Fibroblast of skin of abdomen (primary cell): ENCODE measurements around the gene CCDC80.
"Not testable (repeated sequence)": the region's sequence is repeated elsewhere in the genome, so short reads cannot be mapped to it uniquely, and the experiment has no call there.

ENCODE experiments used
- DNase-seq: peaks from one replicate; pipeline ENCODE4 v3.0.0-alpha.2; 2013

CCDC80 gene

DNA sequence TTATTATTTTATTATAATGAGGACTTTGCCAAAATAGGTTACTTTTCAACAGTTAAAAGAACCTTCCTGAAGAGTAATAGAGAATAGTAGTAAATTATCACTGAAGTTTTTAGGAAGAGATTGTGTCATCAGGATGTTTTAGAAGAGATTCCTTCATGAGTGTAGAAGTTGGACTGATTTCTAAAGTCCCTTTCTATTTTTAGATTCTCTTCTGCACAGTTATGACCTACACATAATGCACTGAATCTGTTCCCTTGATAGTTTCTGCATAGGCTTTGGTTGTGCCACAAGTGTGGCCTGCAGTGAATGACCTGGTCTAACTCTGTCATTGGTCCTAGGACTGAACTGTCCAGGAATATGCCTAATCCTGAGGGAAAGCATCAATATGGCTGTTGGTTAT is 55.2 kb downstream of the CCDC80 start:
- no peak for DNase-seq

DNA sequence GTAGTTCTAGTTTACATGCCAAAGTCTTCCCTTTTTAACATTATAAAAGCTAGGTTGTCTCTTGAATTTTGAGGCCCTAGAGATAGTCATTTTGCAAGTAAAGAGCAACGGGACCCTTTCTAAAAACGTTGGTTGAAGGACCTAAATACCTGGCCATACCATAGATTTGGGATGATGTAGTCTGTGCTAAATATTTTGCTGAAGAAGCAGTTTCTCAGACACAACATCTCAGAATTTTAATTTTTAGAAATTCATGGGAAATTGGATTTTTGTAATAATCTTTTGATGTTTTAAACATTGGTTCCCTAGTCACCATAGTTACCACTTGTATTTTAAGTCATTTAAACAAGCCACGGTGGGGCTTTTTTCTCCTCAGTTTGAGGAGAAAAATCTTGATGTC is 57.8 kb downstream of the CCDC80 start:
- no peak for DNase-seq

DNA sequence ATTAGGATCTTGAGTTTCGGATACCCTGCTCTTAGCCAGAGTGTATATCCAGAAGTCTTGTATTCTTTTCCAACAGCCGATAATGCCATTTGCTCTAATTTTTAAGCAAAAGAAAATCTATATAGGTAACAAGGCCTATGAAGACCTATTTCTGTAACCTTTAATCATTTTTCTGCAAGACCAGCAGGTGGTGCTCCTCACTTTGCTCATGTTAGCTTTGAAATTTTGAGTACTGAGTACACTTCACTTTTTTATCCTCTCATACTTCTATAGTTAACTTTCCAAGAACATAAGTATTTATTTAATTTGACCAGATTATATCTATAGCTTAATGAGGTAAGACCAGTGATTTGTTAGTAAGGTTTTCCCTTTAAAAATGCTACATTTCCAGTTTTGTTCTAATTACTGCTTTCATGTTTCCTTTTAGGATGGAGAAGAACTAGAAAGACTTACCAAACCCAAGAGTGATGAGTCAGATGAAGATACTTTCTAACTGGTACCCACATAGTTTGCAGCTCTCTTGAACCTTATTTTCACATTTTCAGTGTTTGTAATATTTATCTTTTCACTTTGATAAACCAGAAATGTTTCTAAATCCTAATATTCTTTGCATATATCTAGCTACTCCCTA is 58.6 kb downstream of the CCDC80 start:
- DNase-seq, result peak; percentile 60

DNA sequence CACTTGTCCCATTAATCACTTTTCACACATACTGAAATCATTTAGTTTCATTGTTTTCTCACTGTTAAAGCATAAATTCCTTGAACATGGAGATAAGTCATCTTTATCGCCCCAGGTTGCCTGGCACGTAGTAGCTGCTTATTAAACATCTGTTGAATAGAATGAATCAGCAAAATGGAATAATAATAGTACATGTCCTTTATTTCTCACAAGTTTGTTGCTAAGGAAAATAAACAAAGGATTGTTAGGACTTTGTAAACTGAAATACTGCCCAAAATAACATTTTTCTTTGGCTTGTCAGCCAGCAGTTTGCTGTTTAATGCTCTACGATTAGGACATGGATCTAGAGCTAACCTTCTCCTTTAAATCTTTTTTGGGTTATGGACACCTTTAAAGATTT is 61.2 kb downstream of the CCDC80 start:
- DNase-seq, result no peak

DNA sequence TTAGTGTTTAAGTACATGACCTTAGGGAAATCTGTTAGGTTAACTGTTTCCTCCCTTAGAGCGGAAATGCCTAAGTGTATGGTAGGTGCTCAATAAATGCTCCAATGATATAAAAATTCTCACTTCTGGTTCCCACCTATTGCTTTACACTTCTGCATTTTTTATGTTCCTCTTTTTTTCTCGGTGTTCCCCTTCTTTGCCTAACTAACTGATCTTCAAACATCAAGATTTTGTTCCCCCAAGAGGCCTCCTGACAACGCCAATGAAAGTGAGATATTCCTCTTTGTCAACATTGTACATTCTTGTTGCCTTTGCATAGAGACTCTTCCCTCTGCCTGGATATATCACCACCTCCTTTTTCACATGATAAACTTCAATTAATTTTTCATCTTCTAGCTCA is 61.7 kb downstream of the CCDC80 start:
- no peak for DNase-seq

DNA sequence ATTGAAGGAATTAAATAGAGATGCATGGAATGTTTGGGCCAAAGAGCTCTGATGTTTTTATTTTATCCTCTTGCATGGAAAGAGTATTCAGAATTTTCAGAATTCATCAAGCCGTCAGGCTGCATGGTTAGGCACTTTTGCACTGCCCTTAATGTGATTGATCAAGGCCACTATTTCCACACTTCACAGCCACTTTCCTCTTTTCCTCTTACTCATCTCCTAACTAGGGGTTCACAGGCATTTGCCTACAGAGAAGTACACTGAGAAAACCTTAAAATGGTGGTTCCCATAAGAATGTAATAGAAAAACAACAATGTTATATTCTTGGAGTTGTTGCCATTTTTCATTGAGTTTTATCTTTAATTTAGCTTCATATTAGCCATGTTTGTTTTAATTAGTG is 68.2 kb downstream of the CCDC80 start:
- DNase-seq, result no peak

DNA sequence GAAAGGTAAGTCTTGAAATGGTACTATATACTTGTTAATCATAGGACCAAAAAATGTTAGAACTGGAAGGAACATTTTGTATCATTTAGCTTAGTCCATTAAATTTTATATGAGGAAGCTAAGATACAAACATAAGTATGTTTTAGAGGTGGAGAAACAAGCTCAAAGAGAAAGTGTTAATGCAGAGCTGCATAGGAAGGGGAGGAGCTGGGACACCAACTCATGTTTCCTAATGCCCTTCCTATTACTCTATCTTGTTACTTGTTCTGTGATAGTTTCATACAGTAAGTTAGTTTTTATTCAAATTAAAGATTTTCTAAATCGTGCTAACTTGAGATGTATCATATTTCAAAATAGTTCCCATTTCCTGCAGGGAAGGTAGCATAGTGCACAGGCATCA is 71.7 kb downstream of the CCDC80 start:
- DNase-seq, result no peak

DNA sequence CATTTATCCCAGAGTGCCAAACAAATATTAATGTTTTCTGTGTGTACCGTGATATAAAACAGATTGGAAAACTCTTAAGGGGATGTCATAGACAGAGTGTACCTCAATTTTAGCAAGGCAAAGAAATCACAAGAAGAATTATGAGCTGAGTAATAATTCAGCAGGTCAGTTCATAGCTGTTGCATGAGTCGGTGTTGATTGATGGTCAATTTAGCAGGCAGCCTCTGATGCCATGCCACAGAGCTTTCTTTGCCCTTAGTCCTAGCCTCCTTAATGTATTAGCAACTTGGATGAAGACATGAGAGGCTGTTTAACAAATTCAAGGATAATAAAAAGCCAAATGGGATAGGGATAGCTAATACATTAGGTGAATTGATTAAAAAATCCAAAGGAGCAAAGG is 72.3 kb downstream of the CCDC80 start:
- peak; percentile 38 for DNase-seq

DNA sequence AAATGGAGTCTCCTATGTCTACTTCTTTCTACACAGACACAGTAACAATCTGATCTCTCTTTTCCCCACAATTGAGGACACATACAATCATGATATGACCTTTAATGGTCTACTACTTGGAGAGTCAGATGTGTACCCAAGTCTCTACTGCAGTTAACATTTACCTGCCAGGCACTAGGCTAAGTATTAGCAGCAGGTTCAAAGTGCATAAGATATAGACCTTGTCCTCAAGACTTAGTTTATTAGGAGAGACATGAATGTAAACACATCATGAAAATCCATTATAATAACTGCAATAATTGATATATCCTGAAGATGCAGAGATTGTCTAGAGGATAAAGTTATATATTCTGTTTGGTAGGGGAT is 76.0 kb downstream of the CCDC80 start:
- no peak for DNase-seq

DNA sequence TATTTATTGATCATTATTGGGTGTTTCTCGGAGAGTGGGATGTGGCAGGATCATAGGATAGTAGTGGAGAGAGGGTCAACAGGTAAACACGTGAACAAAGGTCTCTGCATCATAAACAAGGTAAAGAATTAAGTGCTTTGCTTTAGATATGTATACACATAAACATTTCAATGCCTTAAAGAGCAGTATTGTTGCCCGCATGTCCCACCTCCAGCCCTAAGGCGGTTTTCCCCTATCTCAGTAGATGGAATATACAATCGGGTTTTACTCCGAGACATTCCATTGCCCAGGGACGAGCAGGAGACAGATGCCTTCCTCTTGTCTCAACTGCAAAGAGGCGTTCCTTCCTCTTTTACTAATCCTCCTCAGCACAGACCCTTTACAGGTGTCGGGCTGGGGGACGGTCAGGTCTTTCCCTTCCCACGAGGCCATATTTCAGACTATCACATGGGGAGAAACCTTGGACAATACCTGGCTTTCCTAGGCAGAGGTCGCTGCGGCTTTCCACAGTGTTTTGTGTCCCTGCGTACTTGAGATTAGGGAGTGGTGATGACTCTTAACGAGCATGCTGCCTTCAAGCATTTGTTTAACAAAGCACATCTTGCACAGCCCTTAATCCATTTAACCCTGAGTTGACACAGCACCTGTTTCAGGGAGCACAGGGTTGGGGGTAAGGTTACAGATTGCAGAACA is 76.5 kb downstream of the CCDC80 start:
- not testable (repeated sequence) for DNase-seq

DNA sequence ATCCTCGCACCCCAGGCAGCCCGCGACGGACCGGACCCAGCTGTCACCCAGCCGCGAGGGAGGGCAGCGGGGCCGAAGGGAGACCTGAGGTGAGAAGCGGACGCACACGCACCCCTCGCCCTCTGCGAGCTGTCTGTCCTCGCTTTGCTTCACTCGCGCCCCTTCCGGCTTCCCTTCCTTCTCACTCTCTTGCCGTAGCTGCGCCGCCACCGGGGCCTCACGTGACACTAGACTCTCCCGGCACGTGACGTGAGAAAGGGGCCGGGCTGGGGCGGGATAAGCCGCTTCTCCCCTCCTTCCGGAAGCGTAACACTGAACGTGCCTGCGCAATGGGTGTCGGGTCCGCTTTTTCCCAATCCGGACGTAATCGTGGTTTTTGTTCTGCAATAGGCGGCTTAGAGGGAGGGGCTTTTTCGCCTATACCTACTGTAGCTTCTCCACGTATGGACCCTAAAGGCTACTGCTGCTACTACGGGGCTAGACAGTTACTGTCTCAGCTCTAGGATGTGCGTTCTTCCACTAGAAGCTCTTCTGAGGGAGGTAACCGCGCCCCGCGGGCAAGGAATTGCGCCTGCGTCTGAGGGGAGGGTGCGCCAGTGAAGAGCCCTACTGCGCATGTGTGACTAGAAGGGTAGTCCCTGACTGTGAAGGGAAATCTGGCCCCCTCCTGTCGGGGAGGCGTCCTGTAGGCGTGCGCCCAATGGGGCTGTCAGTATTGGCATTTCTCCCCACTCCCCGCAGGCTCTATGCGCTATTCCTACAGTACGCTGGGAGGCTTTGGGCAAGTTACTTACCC is 79.0 kb downstream of the CCDC80 start, which contains the start of the genes ATG3 and SLC35A5:
Gene ATG3 (minus strand): TSS at position 229 of the 796 bp plus-strand sequence. CDS start 434 bp downstream, outside the sequence.
Gene SLC35A5 (plus strand): TSS at position 312 of the 796 bp plus-strand sequence. CDS start 1,359 bp downstream, outside the sequence.
- peak; percentile 99 for DNase-seq

DNA sequence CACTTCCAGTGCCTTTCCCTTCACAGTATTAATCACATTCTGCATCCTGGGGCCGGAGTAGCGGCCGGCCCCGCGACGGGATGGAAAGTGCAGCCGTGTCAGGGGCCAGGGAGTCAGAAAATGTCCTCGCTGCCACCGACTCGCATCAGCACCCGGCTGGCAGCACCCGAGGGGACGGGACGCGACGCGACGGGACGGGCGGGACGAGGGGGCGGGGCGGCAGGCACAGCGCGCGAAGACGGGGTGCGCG is 79.5 kb downstream of the CCDC80 start:
- DNase-seq, result no peak

DNA sequence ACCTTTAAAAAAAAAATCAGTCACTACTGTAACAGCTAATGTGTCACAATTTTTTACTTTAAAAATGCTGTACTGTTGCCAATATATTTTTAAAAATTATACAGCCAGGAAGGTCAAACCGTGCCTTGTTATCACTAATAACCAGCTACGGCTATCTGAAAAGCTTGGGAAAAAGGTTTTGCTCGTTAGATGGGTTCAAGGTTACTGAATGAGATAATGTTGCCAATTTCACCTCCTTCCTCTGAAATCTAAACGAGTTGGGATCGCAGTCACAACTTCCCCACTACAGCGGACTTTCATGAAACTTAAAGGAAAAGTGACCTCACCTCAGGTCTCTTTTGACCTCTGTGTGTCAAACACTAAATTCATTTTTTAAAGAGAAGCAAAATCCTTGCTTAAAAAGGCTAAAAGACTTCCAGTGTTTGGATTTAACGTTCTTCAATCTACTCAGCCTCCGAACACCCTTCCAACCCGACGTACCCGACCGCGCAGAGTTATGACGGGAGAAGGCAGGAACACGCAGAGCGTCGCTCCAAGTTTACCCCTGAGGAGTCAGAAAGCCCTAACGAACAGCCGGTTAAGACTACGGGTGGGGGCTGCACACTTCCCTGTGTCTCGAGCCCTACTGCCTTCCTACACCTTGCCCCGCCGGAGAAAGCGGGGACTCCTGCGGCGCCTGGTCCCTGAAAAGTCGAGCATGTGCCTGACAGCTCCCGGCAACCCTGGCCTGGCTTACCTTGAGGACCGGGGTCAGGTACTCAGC is 80.0 kb downstream of the CCDC80 start:
- DNase-seq, result peak; percentile 87

DNA sequence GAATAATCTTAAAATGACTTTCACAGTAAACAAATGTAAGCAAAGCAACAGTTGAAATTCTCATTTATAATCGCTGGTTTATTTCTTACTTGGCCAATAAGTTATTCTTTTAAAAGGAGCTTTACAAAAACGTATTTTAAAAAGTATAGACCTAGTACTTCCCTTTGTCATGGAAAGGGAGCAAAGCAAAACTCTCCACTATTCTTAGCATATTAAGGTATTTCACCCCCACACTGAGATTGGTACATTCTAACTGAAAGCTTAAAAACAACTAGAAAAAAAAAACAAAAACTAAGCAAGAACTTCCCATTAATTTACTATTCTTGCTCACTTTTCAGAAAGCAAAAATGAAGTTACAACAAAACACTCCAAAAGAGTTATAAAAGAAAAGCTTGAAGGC is 80.6 kb downstream of the CCDC80 start:
- no peak for DNase-seq

DNA sequence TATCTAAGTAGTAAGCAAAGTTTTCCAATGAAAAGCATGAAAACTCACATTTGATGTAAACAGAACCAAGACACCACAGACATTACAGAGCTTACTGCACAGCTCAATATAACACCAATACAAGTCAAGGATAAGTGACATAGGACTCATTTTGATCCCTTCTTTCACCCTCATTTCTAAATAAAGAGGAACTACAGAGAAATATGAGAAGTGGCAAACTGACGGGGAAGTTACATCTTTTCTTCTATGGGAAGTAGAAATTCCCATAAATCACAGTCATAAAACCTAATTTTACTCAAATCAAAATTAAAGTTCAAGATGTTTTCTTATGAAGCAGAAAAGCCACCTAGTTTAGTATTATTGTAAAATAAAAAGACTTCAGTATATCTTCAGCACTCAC is 83.0 kb downstream of the CCDC80 start:
- no peak for DNase-seq

DNA sequence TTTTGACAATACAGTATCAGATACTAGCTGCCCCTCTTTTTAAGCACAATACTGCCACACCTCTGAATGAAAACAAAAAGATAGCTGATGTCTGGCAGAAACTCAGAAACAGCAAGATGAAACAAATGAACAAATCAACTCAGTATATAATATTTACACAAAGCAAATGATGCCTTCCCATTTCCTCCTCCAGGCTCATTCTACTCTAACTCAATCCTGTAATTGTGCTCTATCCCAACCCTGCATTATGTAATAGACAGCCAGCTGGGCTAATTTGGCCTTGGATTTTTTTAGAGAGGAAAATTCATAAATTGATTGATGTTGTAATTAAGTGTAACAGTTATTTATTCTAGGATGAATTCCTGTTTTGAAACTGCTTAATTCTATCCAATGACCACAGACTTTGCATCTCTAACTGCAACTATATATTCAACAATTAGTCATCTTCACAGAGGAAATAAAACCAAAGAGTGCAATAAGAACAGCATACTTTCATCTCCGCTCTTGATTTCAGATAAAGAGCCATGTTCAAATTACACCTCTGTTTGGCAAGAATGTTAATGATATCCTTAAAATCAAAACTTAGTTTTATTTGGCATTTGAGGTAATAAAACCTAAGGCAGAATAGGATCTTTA is 85.3 kb downstream of the CCDC80 start:
- peak; percentile 2 for DNase-seq

DNA sequence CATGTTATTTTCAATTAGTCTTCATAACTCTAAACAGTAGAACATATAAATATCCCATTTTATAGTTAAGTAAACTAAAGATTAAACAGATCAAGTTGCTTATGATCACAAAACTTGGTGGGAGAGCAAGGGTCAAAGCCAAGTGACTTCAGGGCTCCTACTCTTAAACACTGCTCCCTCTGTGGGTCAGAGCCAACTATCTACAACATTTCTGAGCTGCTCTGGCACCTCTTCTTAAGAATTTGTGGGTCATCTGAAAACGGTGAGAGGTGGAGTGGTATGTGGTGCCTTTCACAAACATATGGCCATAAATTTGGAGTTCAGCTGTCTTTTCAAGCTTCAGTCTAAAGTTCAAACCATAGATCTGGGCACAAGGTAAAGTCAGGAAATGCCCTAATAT is 90.1 kb downstream of the CCDC80 start:
- DNase-seq, result no peak
